Naive thymus-derived CD4-positive, alpha-beta T cell (primary cell): Measurements from ENCODE around the gene USH2A. TPM values are rescaled to one million over a fixed set of nuclear protein-coding genes. Genes with fewer than 3 reads are reported as not detected.

ENCODE experiments used
- ATAC-seq: fragments of 150-1000 bp; cut with Tn5 transposase; 2 replicates; pipeline ENCODE4 v1.10.0; 2021; ENCODE audit warnings: mild to moderate bottlenecking, moderate library complexity
- CTCF ChIA-PET: fragments of 350-600 bp; sonication (Branson Sonifier 250); formaldehyde crosslinking; loops from one replicate; lab custom pipeline; 2021; ENCODE audit warnings: antibody characterized with exemption; lab: Charles Lee
- POLR2A ChIA-PET: fragments of 350-600 bp; sonication (Branson Sonifier 250); formaldehyde crosslinking; loops from one replicate; lab custom pipeline; 2021; ENCODE audit warnings: antibody characterized with exemption, inconsistent platforms; lab: Charles Lee
- DNase-seq, 9 donors: peaks; one replicate each; pipeline versions ENCODE4 v3.0.0 to v3.0.0-alpha.2; 2020 to 2022; ENCODE audit warnings: mixed read lengths in 1 of 9
- H3K27ac ChIP-seq: one replicate; pipeline ENCODE4 v1.7.0; 2013; ENCODE audit warnings: mild to moderate bottlenecking, low read depth, low read length, moderate library complexity
- H3K27me3 ChIP-seq, 2 donors: one replicate each; pipeline ENCODE4 v1.7.0; 2013; ENCODE audit warnings: low read length in 2 of 2, mild to moderate bottlenecking in 2 of 2, moderate library complexity in 2 of 2; ENCODE audit not compliant: control insufficient read depth in 2 of 2, insufficient read depth in 2 of 2
- H3K36me3 ChIP-seq, 3 experiments: 1 replicate in 2 of 3; 2 replicates in 1 of 3; pipeline ENCODE4 v1.7.0; 2013; ENCODE audit warnings: low read length in 3 of 3, mild to moderate bottlenecking in 3 of 3, moderate library complexity in 1 of 3; ENCODE audit not compliant: insufficient read depth in 3 of 3, control insufficient read depth in 2 of 3
- H3K4me1 ChIP-seq, 2 donors: one replicate each; pipeline ENCODE4 v1.7.0; 2013; ENCODE audit warnings: low read length in 2 of 2, mild to moderate bottlenecking in 2 of 2, moderate library complexity in 1 of 2; ENCODE audit not compliant: control insufficient read depth in 2 of 2, insufficient read depth in 2 of 2
- H3K4me3 ChIP-seq: 2 replicates; pipeline ENCODE4 v1.7.0; 2013; ENCODE audit warnings: mild to moderate bottlenecking, low read length
- H3K9me3 ChIP-seq, 3 experiments: 1 replicate in 2 of 3; 2 replicates in 1 of 3; pipeline ENCODE4 v1.7.0; 2013; ENCODE audit warnings: low read length in 3 of 3; ENCODE audit not compliant: control insufficient read depth in 2 of 3
- H3K27ac Mint-ChIP-seq, 9 donors: one replicate each; pipeline ENCODE4 v1.8.0; 2020 to 2022; ENCODE audit warnings: mixed read lengths in 9 of 9, mild to moderate bottlenecking in 8 of 9, moderate library complexity in 5 of 9, inconsistent platforms in 2 of 9
- H3K27me3 Mint-ChIP-seq, 5 donors: one replicate each; pipeline ENCODE4 v1.8.0; 2021 to 2022; ENCODE audit warnings: mixed read lengths in 5 of 5, mild to moderate bottlenecking in 1 of 5
- H3K36me3 Mint-ChIP-seq, 5 donors: one replicate each; pipeline ENCODE4 v1.8.0; 2020 to 2022; ENCODE audit warnings: mixed read lengths in 5 of 5, mild to moderate bottlenecking in 3 of 5, inconsistent platforms in 1 of 5
- H3K4me1 Mint-ChIP-seq, 7 donors: one replicate each; pipeline ENCODE4 v1.8.0; 2020 to 2022; ENCODE audit warnings: mixed read lengths in 7 of 7, mild to moderate bottlenecking in 3 of 7, inconsistent platforms in 1 of 7
- H3K4me3 Mint-ChIP-seq, 10 donors: one replicate each; pipeline ENCODE4 v1.8.0; 2020 to 2022; ENCODE audit warnings: mild to moderate bottlenecking in 10 of 10, mixed read lengths in 10 of 10, moderate library complexity in 6 of 10, inconsistent platforms in 2 of 10
- H3K9me3 Mint-ChIP-seq, 11 donors: one replicate each; pipeline ENCODE4 v1.8.0; 2020 to 2022; ENCODE audit warnings: mixed read lengths in 11 of 11, mild to moderate bottlenecking in 4 of 11, inconsistent platforms in 1 of 11, moderate library complexity in 1 of 11
- intact Hi-C, 2 donors: fragments of 100-400 bp; cut with micrococcal nuclease; formaldehyde crosslinking; loops; one replicate each; pipeline ENCODE4 v1.15.1; 2023
- polyA plus RNA-seq, 2 donors: library from polyadenylated mRNA; unstranded; fragments of 300-500 nt; fragmentation: Illumina TruSeq; gene quantifications; one replicate each; pipeline ENCODE4 v1.2.3, GENCODE V29; 2021
- total RNA-seq, 6 experiments: library from RNA in 5 of 6; stranded (reverse) in 5 of 6; gene quantifications; 1 replicate in 5 of 6; 2 replicates in 1 of 6; pipeline ENCODE4 v1.2.3 and lab custom pipeline; 2021 to 2026

Gene USH2A
- total and polyA plus RNA-seq, 7 experiments from 2014 or later, result not detected

- no peak overlapping the region for H3K4me3 ChIP-seq
- no peak overlapping the region for H3K27ac Mint-ChIP-seq
- H3K27me3 Mint-ChIP-seq, result no peaks in the 10 kb centered on the region
- H3K9me3 Mint-ChIP-seq, result peaks cover 0 to 3% (median 0%) of the 10 kb centered on the region in 11 donors
- DNase-seq (no peak), ATAC-seq (no peak)
- H3K27ac ChIP-seq, result no peak overlapping the region
- ChIA-PET POLR2A (no interaction called here), CTCF (no interaction called here)
- no peaks in the 10 kb centered on the region for H3K36me3 Mint-ChIP-seq
- no peaks in the 10 kb centered on the region for H3K36me3 ChIP-seq
- H3K4me1 Mint-ChIP-seq, result no peaks in the 10 kb centered on the region
- H3K4me1 ChIP-seq, result no peaks in the 10 kb centered on the region
- no peaks in the 10 kb centered on the region for H3K27me3 ChIP-seq
- no peaks in the 10 kb centered on the region for H3K9me3 ChIP-seq
- intact Hi-C loops, result no loop called here
- H3K4me3 Mint-ChIP-seq, result no peak overlapping the region
Observed at GRCh38 chr1:216200941-216201340, 222.3 kb downstream of the USH2A start.

GRCh38 chr1:216194721-216195120, 228.5 kb downstream of the USH2A start:
- peaks cover 0 to 25% (median 2%) of the 10 kb centered on the region in 11 donors for H3K9me3 Mint-ChIP-seq
- Histone ChIP-seq H3K9me3 (peaks cover 0 to 3% (median 0%) of the 10 kb centered on the region in 3 experiments), H3K27ac (no peak overlapping the region), H3K4me3 (no peak overlapping the region), H3K27me3 (no peaks in the 10 kb centered on the region), H3K36me3 (no peaks in the 10 kb centered on the region), H3K4me1 (no peaks in the 10 kb centered on the region)
- no peak overlapping the region for H3K4me3 Mint-ChIP-seq
- H3K4me1 Mint-ChIP-seq, result no peaks in the 10 kb centered on the region
- DNase-seq, result no peak
- CTCF ChIA-PET, result no interaction called here
- H3K36me3 Mint-ChIP-seq, result no peaks in the 10 kb centered on the region
- POLR2A ChIA-PET, result no interaction called here
- intact Hi-C loops, result no loop called here
- no peak for ATAC-seq
- no peak overlapping the region for H3K27ac Mint-ChIP-seq
- H3K27me3 Mint-ChIP-seq, result no peaks in the 10 kb centered on the region

- peaks cover 0 to 3% (median 0%) of the 10 kb centered on the region in 3 experiments for H3K9me3 ChIP-seq
- CTCF ChIA-PET, result no interaction called here
- H3K27me3 ChIP-seq, result no peaks in the 10 kb centered on the region
- intact Hi-C loops, result no loop called here
- H3K27ac ChIP-seq, result no peak overlapping the region
- H3K4me3 ChIP-seq, result no peak overlapping the region
- Mint-ChIP-seq H3K9me3 (peaks cover 0 to 25% (median 2%) of the 10 kb centered on the region in 11 donors), H3K4me3 (no peak overlapping the region), H3K36me3 (no peaks in the 10 kb centered on the region), H3K27ac (no peak overlapping the region), H3K27me3 (no peaks in the 10 kb centered on the region), H3K4me1 (no peaks in the 10 kb centered on the region)
- no peak for ATAC-seq
- POLR2A ChIA-PET, result no interaction called here
- no peak for DNase-seq
- no peaks in the 10 kb centered on the region for H3K4me1 ChIP-seq
- H3K36me3 ChIP-seq, result no peaks in the 10 kb centered on the region
Observed at GRCh38 chr1:216193839-216194443, 229.3 kb downstream of the USH2A start.

- H3K4me3 ChIP-seq, result no peak overlapping the region
- Mint-ChIP-seq H3K27ac (no peak overlapping the region), H3K36me3 (peaks cover 0 to 5% (median 0%) of the 10 kb centered on the region in 5 donors), H3K27me3 (no peaks in the 10 kb centered on the region), H3K9me3 (peaks cover 0 to 30% (median 2%) of the 10 kb centered on the region in 11 donors), H3K4me3 (no peak overlapping the region), H3K4me1 (no peaks in the 10 kb centered on the region)
- CTCF ChIA-PET, result no interaction called here
- DNase-seq, result no peak
- POLR2A ChIA-PET, result no interaction called here
- no peaks in the 10 kb centered on the region for H3K27me3 ChIP-seq
- no peaks in the 10 kb centered on the region for H3K4me1 ChIP-seq
- H3K9me3 ChIP-seq, result peaks cover 0 to 3% (median 0%) of the 10 kb centered on the region in 3 experiments
- no peaks in the 10 kb centered on the region for H3K36me3 ChIP-seq
- no peak for ATAC-seq
- intact Hi-C loops, result no loop called here
- H3K27ac ChIP-seq, result no peak overlapping the region
Observed at GRCh38 chr1:216190438-216190837, 232.8 kb downstream of the USH2A start.

GRCh38 chr1:216186816-216187215, 236.4 kb downstream of the USH2A start:
- Mint-ChIP-seq H3K4me3 (no peak overlapping the region), H3K27ac (no peak overlapping the region), H3K4me1 (no peaks in the 10 kb centered on the region), H3K27me3 (no peaks in the 10 kb centered on the region), H3K36me3 (peaks cover 0 to 5% (median 0%) of the 10 kb centered on the region in 5 donors), H3K9me3 (peaks cover 0 to 20% (median 0%) of the 10 kb centered on the region in 11 donors)
- H3K9me3 ChIP-seq, result no peaks in the 10 kb centered on the region
- H3K36me3 ChIP-seq, result no peaks in the 10 kb centered on the region
- ATAC-seq, result no peak
- ChIA-PET CTCF (no interaction called here), POLR2A (no interaction called here)
- no peaks in the 10 kb centered on the region for H3K27me3 ChIP-seq
- no peak for DNase-seq
- H3K27ac ChIP-seq, result no peak overlapping the region
- intact Hi-C loops, result no loop called here
- H3K4me1 ChIP-seq, result no peaks in the 10 kb centered on the region
- no peak overlapping the region for H3K4me3 ChIP-seq

- intact Hi-C loops, result no loop called here
- POLR2A ChIA-PET, result no interaction called here
- Histone ChIP-seq H3K4me1 (no peaks in the 10 kb centered on the region), H3K27me3 (no peaks in the 10 kb centered on the region), H3K9me3 (no peaks in the 10 kb centered on the region), H3K4me3 (no peak overlapping the region), H3K36me3 (no peaks in the 10 kb centered on the region), H3K27ac (no peak overlapping the region)
- no peaks in the 10 kb centered on the region for H3K4me1 Mint-ChIP-seq
- CTCF ChIA-PET, result no interaction called here
- H3K27ac Mint-ChIP-seq, result no peak overlapping the region
- H3K36me3 Mint-ChIP-seq, result peaks cover 0 to 5% (median 0%) of the 10 kb centered on the region in 5 donors
- no peak for ATAC-seq
- H3K4me3 Mint-ChIP-seq, result no peak overlapping the region
- DNase-seq, result no peak
- no peaks in the 10 kb centered on the region for H3K27me3 Mint-ChIP-seq
- H3K9me3 Mint-ChIP-seq, result peaks cover 0 to 20% (median 0%) of the 10 kb centered on the region in 11 donors
Observed at GRCh38 chr1:216186141-216186540, 237.1 kb downstream of the USH2A start.

- ChIA-PET POLR2A (no interaction called here), CTCF (interaction anchor here (0.7 kb wide), 1 partner anchor 494 kb away, joined by 3 read pairs; no protein-coding TSS in a partner anchor)
- no peaks in the 10 kb centered on the region for H3K36me3 ChIP-seq
- no peaks in the 10 kb centered on the region for H3K4me1 Mint-ChIP-seq
- no peak overlapping the region for H3K4me3 ChIP-seq
- no peaks in the 10 kb centered on the region for H3K4me1 ChIP-seq
- no peak overlapping the region for H3K27ac ChIP-seq
- no peaks in the 10 kb centered on the region for H3K27me3 ChIP-seq
- ATAC-seq (no peak), DNase-seq (no peak)
- no peaks in the 10 kb centered on the region for H3K9me3 ChIP-seq
- intact Hi-C loops, result no loop called here
- peaks cover 0 to 5% (median 0%) of the 10 kb centered on the region in 5 donors for H3K36me3 Mint-ChIP-seq
- H3K27me3 Mint-ChIP-seq, result no peaks in the 10 kb centered on the region
- no peak overlapping the region for H3K4me3 Mint-ChIP-seq
- peaks cover 0 to 12% (median 0%) of the 10 kb centered on the region in 11 donors for H3K9me3 Mint-ChIP-seq
- H3K27ac Mint-ChIP-seq, result no peak overlapping the region
Observed at GRCh38 chr1:216184126-216184680, 239.0 kb downstream of the USH2A start.
